Heart left ventricle (tissue), 16 donors: ENCODE data around the gene ZNF516. TPM values are rescaled to one million over a fixed set of nuclear protein-coding genes. Genes with fewer than 3 reads are reported as not detected.

Experiments used
- ATAC-seq, 4 donors: fragments of 200-7000 bp; cut with Tn5 transposase; one replicate each; pipeline ENCODE4 v1.9.1; 2020 to 2022; ENCODE audit warnings: moderate library complexity in 4 of 4, mild to moderate bottlenecking in 3 of 4, moderate number of reproducible peaks in 1 of 4
- DNase-seq, 5 donors: peaks; one replicate each; pipeline ENCODE4 v3.0.0-alpha.2; 2020
- H3K27ac ChIP-seq, 12 donors: fragments of 200-600 bp; sonication (generic) in 4 of 12; one replicate each; pipeline versions ENCODE4 v1.5.0 to v1.8.0; 2016 to 2022; ENCODE audit warnings: mild to moderate bottlenecking in 2 of 12
- H3K27me3 ChIP-seq, 9 donors: fragments of 200-600 bp; sonication (generic) in 2 of 9; one replicate each; pipeline versions ENCODE4 v1.5.1 to v1.8.0; 2016 to 2022; ENCODE audit warnings: mild to moderate bottlenecking in 3 of 9
- H3K36me3 ChIP-seq, 9 donors: fragments of 200-600 bp; sonication (generic) in 2 of 9; one replicate each; pipeline versions ENCODE4 v1.5.0 to v1.8.0; 2018 to 2022; ENCODE audit warnings: mild to moderate bottlenecking in 2 of 9
- H3K4me1 ChIP-seq, 12 donors: fragments of 200-600 bp; sonication (generic) in 4 of 12; one replicate each; pipeline versions ENCODE4 v1.5.0 to v1.8.0; 2016 to 2022; ENCODE audit warnings: mild to moderate bottlenecking in 3 of 12
- H3K4me3 ChIP-seq, 12 donors: fragments of 200-600 bp; sonication (generic) in 4 of 12; one replicate each; pipeline versions ENCODE4 v1.5.0 to v1.8.0; 2017 to 2022; ENCODE audit warnings: mild to moderate bottlenecking in 9 of 12, moderate library complexity in 4 of 12
- H3K9me3 ChIP-seq, 12 donors: fragments of 200-600 bp; sonication (generic) in 4 of 12; one replicate each; pipeline versions ENCODE4 v1.5.0 to v1.8.0; 2016 to 2022; ENCODE audit warnings: mild to moderate bottlenecking in 1 of 12
- POLR2A ChIP-seq, 2 donors: fragments of 450-650 bp; IDR thresholded peaks; one replicate each; pipeline ENCODE4 v1.6.1; 2017; ENCODE audit warnings: antibody characterized with exemption in 2 of 2, mild to moderate bottlenecking in 2 of 2, moderate library complexity in 2 of 2
- WGBS, 4 donors: extraction: QIAGEN DNeasy Blood & Tissue Kit in 2 of 4; methylation state at CpG; one replicate each; pipeline versions ENCODE4 v1.1.5 to v1.1.7; 2013 to 2018; 5-methylcytosine and 5-hydroxymethylcytosine counted together
- intact Hi-C, 10 donors: fragments of 100-400 bp; cut with DNase I; formaldehyde crosslinking; loops; one replicate each; pipeline versions ENCODE4 v1.11.1 to v1.14.2; 2022
- polyA plus RNA-seq, 2 donors: library from polyadenylated mRNA; stranded (reverse); fragments of 200-250 nt; gene quantifications; one replicate each; pipeline ENCODE4 v1.2.3, GENCODE V29; 2013
- total RNA-seq, 9 donors: library from RNA; depleted of rRNA in 2 of 9; stranded (reverse); fragments of >200 nt in 2 of 9; fragmentation: NEBNext Ultra II Directional in 3 of 9; extraction: Animal tissue kit (Norgen Biotek cat#: 25700) in 3 of 9; gene quantifications; one replicate each; pipeline versions ENCODE4 v1.1.0 to v1.2.4, GENCODE V29; 2016 to 2023
- TF ChIP-seq, protein P1 (sequence below), 12 donors: fragments of 200-600 bp; sonication (generic) in 4 of 12; IDR thresholded peaks; one replicate each; pipeline versions ENCODE4 v1.5.0 to v1.8.0; 2018 to 2022; ENCODE audit warnings: antibody characterized with exemption in 12 of 12, mild to moderate bottlenecking in 5 of 12
- donor health status: ischemic (EF 13 %, LVEDD 7.1; RV severe dilation, severe dysfunction).
- donor health status: healthy with polysubstance abuse.
- donor health status: DM: no; HTN: yes; CAD: no.
- donor health status: DM: no; HTN: no; CAD: no.
- donor health status: ischemic (EF 25% LVEDD 6.9; RV normal size, moderate dysfunction).
- donor health status: ischemic (EF 25% LVEDD 5.7; RV mildly dilated, moderate dysfunction).
- donor health status: healthy.
- donor health status: DM: yes; HTN: yes; CAD: no.
- donor health status: ischemic (EF 35%, LVEDD 5.7; RV mildly dilated, moderate dysfunction).
- donor health status: nonischemic (EF 11% LVEDD 7.7; RV severe dilation, severe dysfunction).
- donor health status: DM: yes; HTN: yes; CAD: no.
- donor health status: PGD.
- donor health status: ischemic (EF 29% LVEDD 5.4; RV normal size, mild dysfunction).
- donor health status: nonischemic (EF 23%, LVEDD 6.1; RV moderate dilation, normal function).

Gene ZNF516
- total and polyA plus RNA-seq, 11 donors, result 4.8 to 24.8 (median 14.6) TPM

DNA sequence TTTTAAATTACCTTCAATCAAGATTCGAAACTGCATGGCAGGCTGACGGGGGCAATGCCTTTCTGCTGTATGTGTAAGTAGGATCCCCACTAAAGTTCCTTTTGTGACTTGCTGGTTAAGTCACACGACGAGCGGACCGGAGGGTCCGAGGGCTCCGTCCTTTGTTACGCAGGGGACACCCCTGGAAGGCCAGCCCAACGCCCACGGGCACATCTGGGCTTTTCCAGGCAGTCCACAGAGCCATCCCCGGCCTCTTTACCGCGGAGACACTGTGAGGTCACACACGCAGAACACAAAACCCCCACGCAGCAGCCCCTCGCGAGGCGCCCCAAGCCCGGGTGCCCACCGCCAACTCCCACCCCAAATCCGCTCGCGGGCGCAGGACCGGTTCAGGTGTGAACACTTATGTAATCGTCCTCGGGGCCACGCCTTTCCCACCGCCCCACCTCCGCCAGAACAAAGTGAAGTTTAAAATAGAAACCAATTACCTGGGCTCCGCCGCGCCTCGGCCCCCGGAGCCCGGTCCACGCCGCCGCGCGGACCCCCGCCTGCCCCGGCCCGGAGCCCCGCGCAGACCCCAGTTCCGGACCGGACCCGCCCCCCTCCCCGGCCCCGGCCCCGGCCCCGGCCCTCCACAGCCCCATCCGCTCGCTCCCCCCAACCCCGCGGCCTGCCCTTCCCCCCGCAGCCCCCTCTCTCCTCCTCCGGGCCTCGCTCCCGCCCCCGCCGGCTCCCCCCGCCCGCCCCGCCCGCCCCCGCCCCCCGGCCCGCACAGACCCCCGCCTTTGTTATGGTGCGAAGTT is 4.2 kb downstream of the ZNF516 start:
- intact Hi-C loops, result loop anchor here in 7 of 10 donors (2.0 to 10.0 kb wide), 8 partner anchors 39 to 194 kb away; no protein-coding TSS in a partner anchor
- H3K4me3 ChIP-seq, result peak overlapping the region; percentile 62 to 86 (median 78)
- no peaks in the 10 kb centered on the region for H3K36me3 ChIP-seq
- H3K27ac ChIP-seq, result peak overlapping the region in 11 of 12 donors; percentile 39 to 92 (median 83)
- ATAC-seq (no peak), DNase-seq (peak in 3 of 5 donors; percentile 47 to 60 (median 51))
- WGBS, 4 donors, result 1% methylated on average over 29 to 73 of the region's 73 CpGs
- H3K9me3 ChIP-seq, result no peaks in the 10 kb centered on the region
- TF ChIP-seq POLR2A (IDR thresholded peaks at IDR 0.05), result no peak
- TF ChIP-seq, protein P1, sequence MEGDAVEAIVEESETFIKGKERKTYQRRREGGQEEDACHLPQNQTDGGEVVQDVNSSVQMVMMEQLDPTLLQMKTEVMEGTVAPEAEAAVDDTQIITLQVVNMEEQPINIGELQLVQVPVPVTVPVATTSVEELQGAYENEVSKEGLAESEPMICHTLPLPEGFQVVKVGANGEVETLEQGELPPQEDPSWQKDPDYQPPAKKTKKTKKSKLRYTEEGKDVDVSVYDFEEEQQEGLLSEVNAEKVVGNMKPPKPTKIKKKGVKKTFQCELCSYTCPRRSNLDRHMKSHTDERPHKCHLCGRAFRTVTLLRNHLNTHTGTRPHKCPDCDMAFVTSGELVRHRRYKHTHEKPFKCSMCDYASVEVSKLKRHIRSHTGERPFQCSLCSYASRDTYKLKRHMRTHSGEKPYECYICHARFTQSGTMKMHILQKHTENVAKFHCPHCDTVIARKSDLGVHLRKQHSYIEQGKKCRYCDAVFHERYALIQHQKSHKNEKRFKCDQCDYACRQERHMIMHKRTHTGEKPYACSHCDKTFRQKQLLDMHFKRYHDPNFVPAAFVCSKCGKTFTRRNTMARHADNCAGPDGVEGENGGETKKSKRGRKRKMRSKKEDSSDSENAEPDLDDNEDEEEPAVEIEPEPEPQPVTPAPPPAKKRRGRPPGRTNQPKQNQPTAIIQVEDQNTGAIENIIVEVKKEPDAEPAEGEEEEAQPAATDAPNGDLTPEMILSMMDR (IDR thresholded peaks at IDR 0.05), result no peak
- H3K4me1 ChIP-seq, result peaks cover 0 to 66% (median 35%) of the 10 kb centered on the region in 12 donors
- H3K27me3 ChIP-seq, result no peaks in the 10 kb centered on the region

DNA sequence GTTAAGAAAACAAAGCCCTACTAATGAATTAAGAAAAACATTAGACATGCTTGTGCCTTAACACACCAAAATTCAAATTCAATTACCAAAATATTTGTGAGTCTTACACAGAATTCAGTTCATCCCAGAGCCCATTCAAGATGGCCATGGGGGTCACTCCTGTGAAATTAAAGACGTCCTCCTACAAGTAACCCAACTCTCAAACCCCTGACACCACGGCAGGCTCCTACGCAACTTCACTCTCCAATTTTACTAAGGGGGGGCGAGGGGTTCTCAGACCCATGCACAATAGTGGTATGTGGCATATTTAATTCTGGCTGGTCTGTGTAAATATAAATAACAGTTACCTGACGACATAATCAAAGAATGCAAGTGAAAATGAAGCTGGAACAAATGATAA is 5.0 kb downstream of the ZNF516 start:
- TF ChIP-seq POLR2A (IDR thresholded peaks at IDR 0.05), result no peak
- TF ChIP-seq, protein P1 (IDR thresholded peaks at IDR 0.05), result no peak
- Histone ChIP-seq H3K4me3 (peak overlapping the region in 8 of 12 donors; percentile 71 to 86 (median 83)), H3K27ac (peak overlapping the region in 6 of 12 donors; percentile 49 to 92 (median 90)), H3K27me3 (no peaks in the 10 kb centered on the region), H3K9me3 (no peaks in the 10 kb centered on the region), H3K36me3 (no peaks in the 10 kb centered on the region), H3K4me1 (peaks cover 0 to 66% (median 30%) of the 10 kb centered on the region in 12 donors)
- ATAC-seq (no peak), DNase-seq (no peak)
- intact Hi-C loops, result loop anchor here in 7 of 10 donors (2.0 to 10.0 kb wide), 8 partner anchors 38 to 195 kb away; no protein-coding TSS in a partner anchor
- 53 to 65% (median 62%) methylated on average over 5 of the region's 5 CpGs for WGBS, 4 donors

DNA sequence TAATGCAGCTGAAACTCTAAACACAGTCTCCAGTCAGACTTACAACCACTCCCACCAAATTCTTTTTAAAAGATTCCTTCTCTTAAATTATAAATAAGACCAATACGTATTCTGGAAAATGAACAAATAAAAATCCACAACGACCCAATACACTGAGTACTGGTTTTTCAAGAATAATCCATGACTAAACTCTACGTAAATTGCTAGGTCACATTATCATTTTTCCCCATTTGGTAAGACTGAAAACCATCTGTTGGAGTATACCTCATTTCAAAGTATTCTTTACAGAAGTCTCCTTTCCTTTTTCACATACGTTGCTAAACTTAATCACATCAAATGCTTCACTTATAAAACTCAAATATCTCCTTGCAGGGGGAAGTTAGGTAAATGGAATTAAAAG is 6.0 kb downstream of the ZNF516 start:
- H3K27ac ChIP-seq, result peak overlapping the region in 1 of 12 donors; percentile 90

More for the DNA sequence above, 6.0 kb downstream of the ZNF516 start:
- Histone ChIP-seq H3K4me3 (no peak overlapping the region), H3K4me1 (peaks cover 0 to 67% (median 30%) of the 10 kb centered on the region in 12 donors), H3K9me3 (no peaks in the 10 kb centered on the region), H3K27me3 (no peaks in the 10 kb centered on the region), H3K36me3 (no peaks in the 10 kb centered on the region)
- TF ChIP-seq, protein P1 (IDR thresholded peaks at IDR 0.05), result no peak
- TF ChIP-seq POLR2A (IDR thresholded peaks at IDR 0.05), result no peak
- WGBS, 4 donors, result 65 to 76% (median 70%) methylated on average over 4 of the region's 4 CpGs
- DNase-seq (no peak), ATAC-seq (no peak)
- intact Hi-C loops, result loop anchor here in 2 of 10 donors (5.0 to 10.0 kb wide), 2 partner anchors 37 to 54 kb away; no protein-coding TSS in a partner anchor
